Measurements from ENCODE around the gene PARD3B.

- no peak for TF ChIP-seq PKNOX1 (IDR thresholded peaks at IDR 0.05)
- TF ChIP-seq TARDBP (IDR thresholded peaks at IDR 0.05) = no peak
- no peak for TF ChIP-seq FOXA1 (IDR thresholded peaks at IDR 0.05)
- TF ChIP-seq FOXM1 (IDR thresholded peaks at IDR 0.05; ENCODE audit: borderline replicate concordance) = no peak
- no peak for TF ChIP-seq NFRKB (IDR thresholded peaks at IDR 0.05)
- no peak for TF ChIP-seq CTBP1 (IDR thresholded peaks at IDR 0.05; ENCODE audit: borderline replicate concordance)
- no peak for TF ChIP-seq SP1 (IDR thresholded peaks at IDR 0.05)
- no peak for TF ChIP-seq ARNT (IDR thresholded peaks at IDR 0.05)
- no peak for TF ChIP-seq BHLHE40 (IDR thresholded peaks at IDR 0.05; ENCODE audit: borderline replicate concordance)
- TF ChIP-seq ZNF384 (IDR thresholded peaks at IDR 0.05) = no peak
- TF ChIP-seq SUZ12 (IDR thresholded peaks at IDR 0.05) = no peak
- TF ChIP-seq LEF1 (IDR thresholded peaks at IDR 0.05; ENCODE audit: borderline replicate concordance) = no peak
- TF ChIP-seq FOXK2 (IDR thresholded peaks at IDR 0.05) = no peak
Observed at GRCh38 chr2:205633994-205634393, 1088.7 kb downstream of the PARD3B start.
